Ishikawa (cell line): ENCODE measurements around the gene TUBB4B.
A peak's percentile ranks its signal among the peaks of the same experiment; 100 is the strongest.

Source experiments
- CEBPB ChIP-seq: IDR thresholded peaks from 2 replicates; pipeline ENCODE4 v1.6.1; 2012
- CREB1 ChIP-seq: IDR thresholded peaks from 2 replicates; pipeline ENCODE4 v1.6.1; 2012; ENCODE audit warnings: low read depth
- EGR1 ChIP-seq: IDR thresholded peaks from 2 replicates; pipeline ENCODE4 v1.6.1; 2012
- EP300 ChIP-seq: IDR thresholded peaks from 2 replicates; pipeline ENCODE4 v1.6.1; 2012; ENCODE audit warnings: borderline replicate concordance
- FOXM1 ChIP-seq: IDR thresholded peaks from 2 replicates; pipeline ENCODE4 v1.6.1; 2012; ENCODE audit warnings: low read depth, borderline replicate concordance
- NFIC ChIP-seq: IDR thresholded peaks from 2 replicates; pipeline ENCODE4 v1.6.1; 2012
- RAD21 ChIP-seq: IDR thresholded peaks from 2 replicates; pipeline ENCODE4 v1.6.1; 2012; ENCODE audit warnings: low read depth
- TAF1 ChIP-seq: IDR thresholded peaks from 2 replicates; pipeline ENCODE4 v1.6.1; 2012; ENCODE audit warnings: low read depth, mild to moderate bottlenecking
- TCF12 ChIP-seq: IDR thresholded peaks from 2 replicates; pipeline ENCODE4 v1.6.1; 2012; ENCODE audit warnings: low read depth
- TEAD4 ChIP-seq: IDR thresholded peaks from 2 replicates; pipeline ENCODE4 v1.6.1; 2012
- YY1 ChIP-seq: IDR thresholded peaks from 2 replicates; pipeline ENCODE4 v1.6.1; 2012; ENCODE audit warnings: low read depth
- ZBTB7A ChIP-seq: IDR thresholded peaks from 2 replicates; pipeline ENCODE4 v1.6.1; 2012; ENCODE audit warnings: low read depth
- TF ChIP-seq, protein P1 (sequence below): IDR thresholded peaks from 2 replicates; pipeline ENCODE4 v1.6.1; 2012
- TF ChIP-seq, protein P2 (sequence below): IDR thresholded peaks from 2 replicates; pipeline ENCODE4 v1.6.1; 2012; ENCODE audit warnings: low read depth, mild to moderate bottlenecking
- TF ChIP-seq, protein P3 (sequence below): IDR thresholded peaks from 2 replicates; pipeline ENCODE4 v1.6.1; 2012

TUBB4B gene

DNA sequence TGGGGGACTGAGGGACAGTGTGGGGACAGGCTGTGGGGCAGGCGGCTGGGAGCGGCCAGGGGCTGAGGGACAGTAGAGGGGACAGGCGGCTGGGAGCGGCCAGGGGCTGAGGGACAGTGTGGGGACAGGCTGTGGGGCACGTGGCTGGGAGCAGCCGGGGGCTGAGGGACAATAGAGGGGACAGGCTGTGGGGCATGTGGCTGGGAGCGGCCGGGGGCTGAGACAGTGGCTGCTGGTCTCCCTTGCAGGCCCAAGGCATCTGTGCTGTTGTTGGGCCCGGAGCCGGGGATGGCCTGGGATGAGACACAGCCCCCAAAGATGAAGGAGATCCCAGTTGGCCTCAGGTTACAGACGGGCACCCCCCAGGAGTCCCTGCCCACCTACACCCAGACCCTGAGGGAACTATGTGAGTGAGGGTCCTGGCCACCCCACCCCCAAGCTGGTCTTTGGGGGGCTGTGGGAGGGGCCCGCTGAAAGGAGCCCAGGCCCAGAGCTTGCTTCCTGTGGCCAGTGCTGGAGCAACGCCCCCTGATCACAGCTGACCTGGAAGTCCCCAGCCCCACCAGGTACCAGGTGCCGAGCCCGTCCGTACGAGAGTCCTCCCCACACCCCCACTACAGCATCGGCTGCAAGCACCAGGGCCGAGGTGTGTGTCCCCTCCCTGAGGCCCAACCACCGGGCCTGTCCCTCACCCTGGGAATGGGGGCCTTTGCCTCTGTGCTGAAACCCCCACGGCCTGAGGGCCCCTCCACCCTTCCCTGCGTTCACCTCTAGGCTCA lies 10.6 kb downstream of the TUBB4B start:
- TF ChIP-seq CEBPB (no peak), EP300 (no peak), NFIC (no peak), CREB1 (no peak), RAD21 (no peak), TAF1 (no peak), EGR1 (no peak), ZBTB7A (no peak), YY1 (no peak)
- TF ChIP-seq, protein P1, sequence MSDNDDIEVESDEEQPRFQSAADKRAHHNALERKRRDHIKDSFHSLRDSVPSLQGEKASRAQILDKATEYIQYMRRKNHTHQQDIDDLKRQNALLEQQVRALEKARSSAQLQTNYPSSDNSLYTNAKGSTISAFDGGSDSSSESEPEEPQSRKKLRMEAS: no peak
- TF ChIP-seq, protein P2, sequence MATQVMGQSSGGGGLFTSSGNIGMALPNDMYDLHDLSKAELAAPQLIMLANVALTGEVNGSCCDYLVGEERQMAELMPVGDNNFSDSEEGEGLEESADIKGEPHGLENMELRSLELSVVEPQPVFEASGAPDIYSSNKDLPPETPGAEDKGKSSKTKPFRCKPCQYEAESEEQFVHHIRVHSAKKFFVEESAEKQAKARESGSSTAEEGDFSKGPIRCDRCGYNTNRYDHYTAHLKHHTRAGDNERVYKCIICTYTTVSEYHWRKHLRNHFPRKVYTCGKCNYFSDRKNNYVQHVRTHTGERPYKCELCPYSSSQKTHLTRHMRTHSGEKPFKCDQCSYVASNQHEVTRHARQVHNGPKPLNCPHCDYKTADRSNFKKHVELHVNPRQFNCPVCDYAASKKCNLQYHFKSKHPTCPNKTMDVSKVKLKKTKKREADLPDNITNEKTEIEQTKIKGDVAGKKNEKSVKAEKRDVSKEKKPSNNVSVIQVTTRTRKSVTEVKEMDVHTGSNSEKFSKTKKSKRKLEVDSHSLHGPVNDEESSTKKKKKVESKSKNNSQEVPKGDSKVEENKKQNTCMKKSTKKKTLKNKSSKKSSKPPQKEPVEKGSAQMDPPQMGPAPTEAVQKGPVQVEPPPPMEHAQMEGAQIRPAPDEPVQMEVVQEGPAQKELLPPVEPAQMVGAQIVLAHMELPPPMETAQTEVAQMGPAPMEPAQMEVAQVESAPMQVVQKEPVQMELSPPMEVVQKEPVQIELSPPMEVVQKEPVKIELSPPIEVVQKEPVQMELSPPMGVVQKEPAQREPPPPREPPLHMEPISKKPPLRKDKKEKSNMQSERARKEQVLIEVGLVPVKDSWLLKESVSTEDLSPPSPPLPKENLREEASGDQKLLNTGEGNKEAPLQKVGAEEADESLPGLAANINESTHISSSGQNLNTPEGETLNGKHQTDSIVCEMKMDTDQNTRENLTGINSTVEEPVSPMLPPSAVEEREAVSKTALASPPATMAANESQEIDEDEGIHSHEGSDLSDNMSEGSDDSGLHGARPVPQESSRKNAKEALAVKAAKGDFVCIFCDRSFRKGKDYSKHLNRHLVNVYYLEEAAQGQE: no peak
- TF ChIP-seq, protein P3, sequence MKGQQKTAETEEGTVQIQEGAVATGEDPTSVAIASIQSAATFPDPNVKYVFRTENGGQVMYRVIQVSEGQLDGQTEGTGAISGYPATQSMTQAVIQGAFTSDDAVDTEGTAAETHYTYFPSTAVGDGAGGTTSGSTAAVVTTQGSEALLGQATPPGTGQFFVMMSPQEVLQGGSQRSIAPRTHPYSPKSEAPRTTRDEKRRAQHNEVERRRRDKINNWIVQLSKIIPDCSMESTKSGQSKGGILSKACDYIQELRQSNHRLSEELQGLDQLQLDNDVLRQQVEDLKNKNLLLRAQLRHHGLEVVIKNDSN: no peak

DNA sequence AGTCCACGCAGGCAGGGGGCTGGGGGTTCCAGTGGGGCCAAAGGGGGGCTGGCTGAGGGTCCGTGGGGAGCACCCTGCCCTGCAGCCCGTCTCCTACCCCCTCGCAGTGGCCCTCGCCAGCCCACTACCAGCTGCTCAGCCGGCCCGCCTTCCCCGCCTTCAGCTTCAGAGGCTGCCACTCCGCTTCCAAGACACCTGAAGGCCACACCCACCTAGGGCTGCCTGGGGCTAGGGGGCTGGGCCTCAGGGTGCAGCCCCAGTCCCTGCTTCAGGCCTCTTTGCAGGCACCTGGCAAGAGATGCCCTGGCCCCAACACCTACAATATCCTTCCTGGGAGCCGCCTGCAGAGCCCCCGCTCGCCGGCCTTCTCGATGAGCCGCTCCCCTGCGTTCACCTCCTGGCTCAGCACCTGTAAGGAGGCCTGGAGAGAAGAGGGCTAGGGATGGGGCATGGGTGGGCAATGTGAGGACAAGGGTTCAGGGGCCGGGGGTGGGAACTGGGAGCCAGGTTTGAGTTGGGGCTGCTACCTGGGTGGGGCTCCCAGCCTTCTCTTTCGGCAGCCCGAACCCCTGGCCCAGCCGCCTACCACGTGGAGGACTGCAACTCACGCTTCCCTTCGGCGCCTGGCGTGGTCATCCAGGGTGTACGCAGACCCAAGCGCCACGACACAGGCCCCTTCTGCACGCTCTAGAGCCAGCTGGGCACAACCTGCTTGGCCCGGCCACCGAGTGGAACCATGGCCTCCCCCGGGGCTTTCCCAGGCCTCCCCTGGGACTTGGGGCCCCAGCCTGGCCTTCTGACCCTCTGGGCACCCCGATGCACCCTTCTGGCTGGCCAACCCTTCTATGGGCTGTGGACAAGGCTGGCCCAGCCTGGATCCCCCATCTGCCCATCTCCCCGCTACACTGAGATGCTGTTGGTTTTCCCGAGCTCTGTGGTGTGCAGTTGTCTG lies 11.7 kb downstream of the TUBB4B start:
- TF ChIP-seq TAF1 (no peak), NFIC (no peak), CREB1 (no peak), TEAD4 (no peak), YY1 (no peak), TCF12 (no peak), EGR1 (no peak), ZBTB7A (peak; percentile 43; the same call in 1 of the 2 replicates), EP300 (no peak), RAD21 (no peak), FOXM1 (no peak), CEBPB (no peak)
- TF ChIP-seq, protein P2: no peak
- TF ChIP-seq, protein P3: no peak
- TF ChIP-seq, protein P1: peak; percentile 48; the same call in 1 of the 2 replicates

DNA sequence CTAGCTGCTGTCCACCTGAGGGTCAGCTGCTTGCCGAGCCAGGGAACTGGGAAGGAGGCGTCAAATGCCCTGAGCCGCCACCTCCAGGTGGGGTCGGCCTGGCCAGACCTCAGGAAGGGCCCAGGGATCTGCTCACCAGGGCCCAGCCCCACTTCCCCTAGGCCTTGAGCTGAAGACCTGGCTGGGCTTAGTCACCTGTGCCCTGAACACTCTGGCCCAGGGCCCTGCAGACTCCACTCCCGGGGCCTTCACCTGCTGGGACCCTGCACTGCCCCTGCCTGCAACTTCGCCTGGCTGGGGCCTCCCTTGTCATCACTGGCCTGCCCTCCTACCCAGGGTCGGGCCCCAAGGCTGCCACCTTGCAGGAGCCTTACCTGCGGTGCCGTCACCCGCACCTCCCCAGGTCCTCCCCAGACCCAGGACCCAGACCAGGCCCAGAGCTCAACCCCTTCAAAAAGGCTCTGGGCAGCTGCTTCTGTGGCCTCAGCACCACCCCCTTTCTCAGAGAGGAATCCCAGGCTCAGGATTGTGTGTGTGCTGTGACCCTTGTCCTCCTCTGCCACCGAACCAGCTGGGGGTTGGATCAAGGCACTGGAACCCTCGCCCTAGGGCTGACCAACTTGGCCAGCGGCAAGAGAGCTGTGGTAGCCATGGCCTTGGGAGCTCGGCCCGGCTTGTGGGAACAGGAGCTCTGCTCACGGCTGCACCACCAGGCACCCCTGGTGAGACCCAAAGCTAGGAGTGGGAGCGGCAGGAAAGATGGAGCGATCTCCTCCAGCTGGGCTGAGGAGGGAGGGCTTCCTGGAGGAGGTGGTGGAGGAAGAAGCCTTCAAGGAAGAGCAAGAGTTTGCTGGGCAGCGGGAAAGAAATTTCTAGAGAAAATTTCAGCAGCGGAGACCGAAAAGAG lies 12.9 kb downstream of the TUBB4B start:
- TF ChIP-seq YY1 (peak; percentile 5; the same call in 1 of the 2 replicates), TCF12 (no peak)
- TF ChIP-seq, protein P1: peak; percentile 43

DNA sequence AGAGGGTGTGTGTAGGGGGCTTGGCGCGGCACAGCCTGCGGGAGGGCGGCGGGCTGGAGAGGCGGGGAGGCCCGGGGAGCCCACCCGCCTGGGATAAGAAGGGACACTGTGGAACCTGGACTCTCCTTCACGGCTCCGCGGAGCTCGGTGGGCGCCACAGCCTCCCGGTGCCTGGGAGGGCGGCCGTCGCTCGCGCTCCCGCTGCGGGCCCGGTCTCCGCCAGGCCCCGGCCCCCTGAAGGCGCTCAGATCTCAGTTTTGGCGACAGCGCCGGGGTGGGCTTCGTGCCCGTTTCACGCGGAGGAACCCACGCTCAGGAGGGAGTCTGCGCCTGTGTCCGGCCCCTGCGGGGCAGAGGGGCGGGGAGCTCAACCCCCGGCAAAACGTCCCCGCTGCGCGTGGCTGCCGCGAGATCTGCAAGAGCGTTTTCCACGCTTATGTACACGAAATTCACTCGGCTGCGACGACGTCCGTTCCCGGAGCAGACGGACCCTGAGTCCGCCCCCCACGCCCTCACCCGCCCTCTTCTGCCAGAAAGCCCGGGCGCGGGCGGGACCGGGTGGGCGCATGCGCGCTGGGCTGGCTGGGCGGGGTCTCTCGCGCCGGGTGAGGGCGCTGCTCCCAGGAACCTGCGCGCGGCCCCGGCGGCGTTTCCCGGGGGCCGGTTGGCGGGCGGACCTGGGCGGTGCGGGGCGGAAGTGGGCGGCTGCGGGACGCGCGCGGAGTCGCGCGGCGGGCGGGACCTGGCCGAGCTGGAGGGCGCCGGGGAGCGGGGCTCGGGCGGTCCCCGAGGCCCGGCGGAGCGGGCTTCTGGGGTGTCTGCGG lies 13.7 kb downstream of the TUBB4B start, which contains the start of gene NELFB:
Gene NELFB, plus strand, starts transcription at position 704 of the 824 bp plus-strand sequence.
- TF ChIP-seq TAF1 (no peak; the same call in 1 of the 2 replicates), TCF12 (no peak), ZBTB7A (peak; percentile 71; the same call in 1 of the 2 replicates), TEAD4 (peak; percentile 16; the same call in 1 of the 2 replicates), EP300 (no peak), EGR1 (no peak; the same call in 1 of the 2 replicates), YY1 (no peak; the same call in 1 of the 2 replicates), NFIC (no peak), CREB1 (no peak), FOXM1 (no peak), CEBPB (no peak), RAD21 (no peak)
- TF ChIP-seq, protein P2: no peak
- TF ChIP-seq, protein P1: peak; percentile 60; the same call in 1 of the 2 replicates
- TF ChIP-seq, protein P3: peak; percentile 32; the same call in 1 of the 2 replicates
